CD4-positive, alpha-beta T cell treated with Interleukin-10 for 1 hour (primary cell): ENCODE data around the gene EIF4G3.
"Not testable (repeated sequence)": the region's sequence is repeated elsewhere in the genome, so short reads cannot be mapped to it uniquely, and the experiment has no call there.

ENCODE experiments used
- DNase-seq: peaks from one replicate; pipeline ENCODE4 v3.0.0-alpha.2; 2020

EIF4G3 gene

GRCh38 chr1:21152423-21153100, 24.1 kb downstream of the EIF4G3 start:
- no peak for DNase-seq

GRCh38 chr1:21149855-21150432, 26.8 kb downstream of the EIF4G3 start:
- no peak for DNase-seq

GRCh38 chr1:21149430-21149854, 27.3 kb downstream of the EIF4G3 start:
- no peak for DNase-seq

GRCh38 chr1:21143752-21144151, 32.9 kb downstream of the EIF4G3 start:
- DNase-seq: no peak

GRCh38 chr1:21143138-21143537, 33.6 kb downstream of the EIF4G3 start:
- DNase-seq: no peak

GRCh38 chr1:21141030-21141429, 35.7 kb downstream of the EIF4G3 start:
- no peak for DNase-seq

GRCh38 chr1:21139601-21140000, 37.1 kb downstream of the EIF4G3 start:
- DNase-seq: no peak

- DNase-seq: not testable (repeated sequence)
Observed at GRCh38 chr1:21136344-21136743, 40.4 kb downstream of the EIF4G3 start.

- no peak for DNase-seq
Observed at GRCh38 chr1:21131200-21131599, 45.5 kb downstream of the EIF4G3 start.

- no peak for DNase-seq
Observed at GRCh38 chr1:21129407-21129806, 47.3 kb downstream of the EIF4G3 start.

GRCh38 chr1:21126324-21126723, 50.4 kb downstream of the EIF4G3 start:
- no peak for DNase-seq

GRCh38 chr1:21124846-21125245, 51.9 kb downstream of the EIF4G3 start:
- no peak for DNase-seq

GRCh38 chr1:21123287-21123948, 53.3 kb downstream of the EIF4G3 start:
- DNase-seq: no peak

- DNase-seq: no peak
Observed at GRCh38 chr1:21121764-21122471, 54.8 kb downstream of the EIF4G3 start.

- no peak for DNase-seq
Observed at GRCh38 chr1:21118167-21118566, 58.5 kb downstream of the EIF4G3 start.

GRCh38 chr1:21117597-21118001, 59.1 kb downstream of the EIF4G3 start:
- no peak for DNase-seq

- no peak for DNase-seq
Observed at GRCh38 chr1:21117159-21117558, 59.5 kb downstream of the EIF4G3 start.

GRCh38 chr1:21115098-21115760, 61.5 kb downstream of the EIF4G3 start:
- DNase-seq: no peak

- DNase-seq: no peak
Observed at GRCh38 chr1:21114431-21114830, 62.3 kb downstream of the EIF4G3 start.

- DNase-seq: no peak
Observed at GRCh38 chr1:21110163-21110562, 66.5 kb downstream of the EIF4G3 start.

GRCh38 chr1:21106709-21107108, 70.0 kb downstream of the EIF4G3 start:
- no peak for DNase-seq

GRCh38 chr1:21106238-21106637, 70.5 kb downstream of the EIF4G3 start:
- DNase-seq: no peak

- no peak for DNase-seq
Observed at GRCh38 chr1:21105807-21106206, 70.9 kb downstream of the EIF4G3 start.
